ENCODE results near the gene BMPR2.
"Not testable (repeated sequence)": the region's sequence is repeated elsewhere in the genome, so short reads cannot be mapped to it uniquely, and the experiment has no call there.

The BMPR2 gene

GRCh38 chr2:202455114-202455513 lies 79.0 kb downstream of the BMPR2 start:
- no peak for DNase-seq

GRCh38 chr2:202460119-202460518 lies 84.0 kb downstream of the BMPR2 start:
- DNase-seq, result no peak

GRCh38 chr2:202479090-202479489 lies 103.0 kb downstream of the BMPR2 start:
- no peak for DNase-seq

- DNase-seq, result no peak
Measured at GRCh38 chr2:202479610-202480009, 103.5 kb downstream of the BMPR2 start.

GRCh38 chr2:202486351-202486750 lies 110.2 kb downstream of the BMPR2 start:
- no peak for DNase-seq

- no peak for DNase-seq
Measured at GRCh38 chr2:202488671-202489070, 112.5 kb downstream of the BMPR2 start.

- DNase-seq, result no peak
Measured at GRCh38 chr2:202490479-202490878, 114.4 kb downstream of the BMPR2 start.

- no peak for DNase-seq
Measured at GRCh38 chr2:202491514-202491913, 115.4 kb downstream of the BMPR2 start.

GRCh38 chr2:202494300-202495229 lies 118.4 kb downstream of the BMPR2 start:
- no peak for DNase-seq

GRCh38 chr2:202495230-202495604 lies 119.1 kb downstream of the BMPR2 start:
- no peak for DNase-seq

GRCh38 chr2:202496835-202497472 lies 120.8 kb downstream of the BMPR2 start:
- not testable (repeated sequence) for DNase-seq

GRCh38 chr2:202497473-202497866 lies 121.3 kb downstream of the BMPR2 start:
- DNase-seq, result not testable (repeated sequence)

GRCh38 chr2:202499841-202500240 lies 123.7 kb downstream of the BMPR2 start:
- not testable (repeated sequence) for DNase-seq

- DNase-seq, result not testable (repeated sequence)
Measured at GRCh38 chr2:202503276-202503675, 127.1 kb downstream of the BMPR2 start.

GRCh38 chr2:202508686-202509085 lies 132.6 kb downstream of the BMPR2 start:
- DNase-seq, result no peak

- DNase-seq, result no peak
Measured at GRCh38 chr2:202510911-202511310, 134.8 kb downstream of the BMPR2 start.

GRCh38 chr2:202512176-202512575 lies 136.0 kb downstream of the BMPR2 start:
- DNase-seq, result no peak

GRCh38 chr2:202514732-202515131 lies 138.6 kb downstream of the BMPR2 start:
- DNase-seq, result no peak

GRCh38 chr2:202519453-202519852 lies 143.3 kb downstream of the BMPR2 start:
- DNase-seq, result no peak

GRCh38 chr2:202521470-202521869 lies 145.3 kb downstream of the BMPR2 start:
- no peak for DNase-seq

- DNase-seq, result no peak
Measured at GRCh38 chr2:202529389-202529788, 153.3 kb downstream of the BMPR2 start.

- DNase-seq, result no peak
Measured at GRCh38 chr2:202530038-202530437, 153.9 kb downstream of the BMPR2 start.

GRCh38 chr2:202535290-202535689 lies 159.2 kb downstream of the BMPR2 start:
- not testable (repeated sequence) for DNase-seq

GRCh38 chr2:202541137-202541536 lies 165.0 kb downstream of the BMPR2 start:
- peak in 1 of 2 experiments; percentile 38 for DNase-seq
